Natural killer cell (primary cell): ENCODE measurements around the gene FAM181A. TPM values are rescaled to one million over a fixed set of nuclear protein-coding genes. Genes with fewer than 3 reads are reported as not detected.

Source experiments
- ATAC-seq, 3 donors: fragments of 150-1000 bp in 2 of 3; fragments of 200-7000 bp in 1 of 3; cut with Tn5 transposase; 1 replicate in 1 of 3; 2 replicates in 2 of 3; pipeline ENCODE4 v1.10.0; 2021; ENCODE audit warnings: mild to moderate bottlenecking in 2 of 3, moderate library complexity in 2 of 3
- DNase-seq, 2 donors: peaks; one replicate each; pipeline versions ENCODE4 v3.0.0 to v3.0.0-alpha.2; 2013 to 2021; ENCODE audit warnings: mixed read lengths in 1 of 2
- H3K27ac ChIP-seq: one replicate; pipeline ENCODE4 v1.5.1; 2013; ENCODE audit warnings: mild to moderate bottlenecking, low read length
- H3K27me3 ChIP-seq: one replicate; pipeline ENCODE4 v1.6.1; 2013; ENCODE audit warnings: low read length; ENCODE audit not compliant: control insufficient read depth, insufficient read depth
- H3K36me3 ChIP-seq: one replicate; pipeline ENCODE4 v1.6.1; 2013; ENCODE audit warnings: low read length; ENCODE audit not compliant: control insufficient read depth, insufficient read depth
- H3K4me1 ChIP-seq: one replicate; pipeline ENCODE4 v1.6.1; 2013; ENCODE audit warnings: low read length; ENCODE audit not compliant: control insufficient read depth, insufficient read depth
- H3K4me3 ChIP-seq: one replicate; pipeline ENCODE4 v1.5.1; 2013; ENCODE audit warnings: low read length
- H3K9me3 ChIP-seq: one replicate; pipeline ENCODE4 v1.6.1; 2013; ENCODE audit warnings: low read length; ENCODE audit not compliant: control insufficient read depth, insufficient read depth
- H3K27ac Mint-ChIP-seq, 2 donors: one replicate each; pipeline ENCODE4 v1.8.0; 2022; ENCODE audit warnings: mild to moderate bottlenecking in 2 of 2, mixed read lengths in 2 of 2, moderate library complexity in 1 of 2
- H3K27me3 Mint-ChIP-seq, 2 donors: one replicate each; pipeline ENCODE4 v1.8.0; 2022; ENCODE audit warnings: low read depth in 2 of 2, mixed read lengths in 2 of 2
- H3K36me3 Mint-ChIP-seq: one replicate; pipeline ENCODE4 v1.8.0; 2022; ENCODE audit warnings: mixed read lengths
- H3K4me1 Mint-ChIP-seq, 2 donors: one replicate each; pipeline ENCODE4 v1.8.0; 2022; ENCODE audit warnings: mixed read lengths in 2 of 2
- H3K4me3 Mint-ChIP-seq: one replicate; pipeline ENCODE4 v1.8.0; 2022; ENCODE audit warnings: mild to moderate bottlenecking, moderate library complexity, mixed read lengths
- H3K9me3 Mint-ChIP-seq, 2 donors: one replicate each; pipeline ENCODE4 v1.8.0; 2022; ENCODE audit warnings: mixed read lengths in 2 of 2
- CTCF ChIP-seq: fragments of 200-600 bp; IDR thresholded peaks from one replicate; pipeline ENCODE4 v1.8.0; 2022; ENCODE audit warnings: antibody characterized with exemption
- WGBS: methylation state at CpG from one replicate; pipeline ENCODE4 v1.1.7; 2013; ENCODE audit warnings: missing lambda C conversion rate; ENCODE audit not compliant: insufficient coverage; 5-methylcytosine and 5-hydroxymethylcytosine counted together
- intact Hi-C: fragments of 100-400 bp; cut with micrococcal nuclease; formaldehyde crosslinking; loops from one replicate; pipeline ENCODE4 v1.14.2; 2022
- total RNA-seq, 4 donors: library from RNA; stranded (reverse); fragments of 120-200 nt in 1 of 4; gene quantifications; one replicate each; pipeline versions ENCODE4 v1.2.3 to v1.2.4, GENCODE V29; 2013 to 2022

The FAM181A gene
- total RNA-seq, 3 donors from 2014 or later (not counting 1 experiment from before 2014, with no cell fraction given): not detected

DNA sequence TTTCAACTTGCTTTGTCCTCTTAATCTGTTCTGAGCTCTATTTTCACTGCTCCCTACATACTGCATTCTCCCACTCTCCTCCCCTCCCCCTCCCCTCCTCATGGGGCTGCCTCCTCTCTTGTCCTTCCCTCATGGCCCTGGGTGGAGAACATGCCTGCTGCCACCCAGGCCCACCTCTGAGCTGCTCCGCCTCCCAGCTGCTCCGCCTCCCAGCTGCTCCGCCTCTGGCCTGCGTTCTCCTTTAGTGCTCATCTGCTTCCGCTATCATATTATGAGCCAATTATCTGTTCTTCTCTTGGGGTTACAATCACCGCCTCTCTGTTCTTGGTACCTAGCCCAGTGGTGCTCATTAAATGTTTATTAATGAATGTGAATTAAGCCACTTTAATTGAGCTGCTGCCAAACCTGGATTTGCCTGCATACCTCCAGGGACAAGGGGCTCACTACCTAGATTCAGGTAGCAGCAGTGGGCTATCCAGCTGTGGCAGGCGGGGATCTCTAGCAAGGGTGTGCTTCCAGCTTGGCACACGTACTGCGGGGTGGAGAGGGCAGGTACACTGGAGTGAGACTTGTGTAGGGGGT is 32.0 kb upstream of the FAM181A start:
- H3K9me3 Mint-ChIP-seq: no peaks in the 10 kb centered on the region
- H3K36me3 Mint-ChIP-seq: no peaks in the 10 kb centered on the region
- 90% methylated on average over 9 of the region's 9 CpGs for WGBS
- no peak overlapping the region for H3K4me3 Mint-ChIP-seq
- no peak overlapping the region for H3K4me3 ChIP-seq
- intact Hi-C loops: no loop called here
- DNase-seq: no peak
- no peak overlapping the region for H3K27ac ChIP-seq
- no peak overlapping the region for H3K27ac Mint-ChIP-seq
- no peaks in the 10 kb centered on the region for H3K36me3 ChIP-seq
- no peak for ATAC-seq
- H3K4me1 Mint-ChIP-seq: no peaks in the 10 kb centered on the region
- TF ChIP-seq CTCF: no peak
- no peaks in the 10 kb centered on the region for H3K4me1 ChIP-seq
- H3K9me3 ChIP-seq: no peaks in the 10 kb centered on the region
- H3K27me3 Mint-ChIP-seq: peaks cover 9 to 13% of the 10 kb centered on the region in 2 donors
- H3K27me3 ChIP-seq: no peaks in the 10 kb centered on the region

GRCh38 chr14:93897476-93897845 is 29.7 kb upstream of the FAM181A start:
- intact Hi-C loops: no loop called here
- H3K27me3 Mint-ChIP-seq: peaks cover 0 to 8% of the 10 kb centered on the region in 2 donors
- no peak for ATAC-seq
- no peaks in the 10 kb centered on the region for H3K36me3 Mint-ChIP-seq
- no peaks in the 10 kb centered on the region for H3K4me1 Mint-ChIP-seq
- Histone ChIP-seq H3K36me3 (no peaks in the 10 kb centered on the region), H3K4me1 (no peaks in the 10 kb centered on the region), H3K27me3 (no peaks in the 10 kb centered on the region), H3K27ac (no peak overlapping the region), H3K9me3 (no peaks in the 10 kb centered on the region), H3K4me3 (no peak overlapping the region)
- no peak for TF ChIP-seq CTCF
- no peak overlapping the region for H3K27ac Mint-ChIP-seq
- 70% methylated on average over 5 of the region's 5 CpGs for WGBS
- DNase-seq: no peak
- no peaks in the 10 kb centered on the region for H3K9me3 Mint-ChIP-seq
- H3K4me3 Mint-ChIP-seq: no peak overlapping the region

DNA sequence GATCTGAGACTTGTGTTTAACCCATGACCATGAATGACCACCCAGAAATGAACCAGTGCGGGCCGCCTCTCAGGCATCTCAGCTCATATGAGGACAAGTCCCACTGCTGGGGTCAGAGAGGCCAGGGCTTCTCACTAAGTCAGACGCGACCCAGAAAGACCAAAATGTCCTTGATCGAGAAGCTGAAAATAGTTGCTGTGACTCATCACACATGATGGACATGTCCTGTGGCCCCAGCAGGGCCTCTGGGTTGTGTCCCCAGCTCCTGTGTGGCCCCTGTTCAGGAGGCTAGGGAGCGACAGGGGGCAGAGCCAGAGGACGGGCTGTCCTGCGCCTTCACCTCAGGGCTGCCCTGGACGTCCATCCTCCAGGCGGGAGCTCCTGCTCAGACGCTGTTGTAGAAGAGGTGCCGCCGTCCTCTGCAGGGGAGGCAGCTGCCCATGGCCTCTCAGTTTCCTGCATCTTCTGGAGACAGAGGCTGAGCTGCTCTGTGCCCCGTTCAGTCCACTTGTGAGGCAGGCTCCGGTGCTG is 29.0 kb upstream of the FAM181A start:
- no peaks in the 10 kb centered on the region for H3K36me3 Mint-ChIP-seq
- WGBS: 92% methylated on average over 15 of the region's 15 CpGs
- no peak for ATAC-seq

More for the DNA sequence above, 29.0 kb upstream of the FAM181A start:
- no peaks in the 10 kb centered on the region for H3K9me3 ChIP-seq
- H3K36me3 ChIP-seq: no peaks in the 10 kb centered on the region
- no peaks in the 10 kb centered on the region for H3K27me3 ChIP-seq
- H3K4me3 ChIP-seq: no peak overlapping the region
- no peaks in the 10 kb centered on the region for H3K4me1 ChIP-seq
- no peak for TF ChIP-seq CTCF
- H3K27ac ChIP-seq: no peak overlapping the region
- Mint-ChIP-seq H3K4me1 (no peaks in the 10 kb centered on the region), H3K27me3 (peaks cover 0 to 8% of the 10 kb centered on the region in 2 donors), H3K9me3 (no peaks in the 10 kb centered on the region), H3K27ac (no peak overlapping the region), H3K4me3 (no peak overlapping the region)
- DNase-seq: no peak
- intact Hi-C loops: no loop called here
